Thoracic aorta (tissue), 2 donors: ENCODE results near the gene SDK1. TPM values are rescaled to one million over a fixed set of nuclear protein-coding genes. Genes with fewer than 3 reads are reported as not detected.
"Not testable (repeated sequence)": the region's sequence is repeated elsewhere in the genome, so short reads cannot be mapped to it uniquely, and the experiment has no call there.

ENCODE experiments used
- ATAC-seq: fragments of 150-250 bp; one replicate; pipeline ENCODE4 v1.8.0; 2017; ENCODE audit warnings: low read depth; ENCODE audit not compliant: insufficient number of reproducible peaks, low FRiP score
- DNase-seq: peaks from one replicate; pipeline ENCODE4 v3.0.0-alpha.2; 2020; ENCODE audit warnings: low spot score
- H3K27ac ChIP-seq, 2 donors: fragments of 200-600 bp; sonication (generic); 1 replicate in 1 of 2; 2 replicates in 1 of 2; pipeline ENCODE4 v1.5.1; 2016; ENCODE audit warnings: mild to moderate bottlenecking in 2 of 2, moderate library complexity in 2 of 2
- H3K27me3 ChIP-seq: fragments of 200-600 bp; sonication (generic); replicated peaks from 2 replicates; pipeline ENCODE4 v1.6.0; 2016; ENCODE audit warnings: mild to moderate bottlenecking; ENCODE audit not compliant: insufficient read depth
- H3K36me3 ChIP-seq: fragments of 200-600 bp; sonication (generic); one replicate; pipeline ENCODE4 v1.5.1; 2016
- H3K4me1 ChIP-seq, 2 donors: fragments of 200-600 bp; sonication (generic); 1 replicate in 1 of 2; 2 replicates in 1 of 2; pipeline versions ENCODE4 v1.5.1 to v1.6.0; 2016; ENCODE audit warnings: low read depth in 2 of 2, mild to moderate bottlenecking in 1 of 2; ENCODE audit not compliant: control insufficient read depth in 1 of 2
- H3K4me3 ChIP-seq: fragments of 200-600 bp; sonication (generic); 2 replicates; pipeline ENCODE4 v1.5.1; 2016; ENCODE audit warnings: mild to moderate bottlenecking
- H3K9me3 ChIP-seq: fragments of 200-600 bp; sonication (generic); 2 replicates; pipeline ENCODE4 v1.5.1; 2016
- total RNA-seq, 2 donors: library from RNA; depleted of rRNA; stranded (reverse); fragments of >200 nt; gene quantifications; one replicate each; pipeline versions ENCODE4 v1.1.0 to v1.2.3, GENCODE V29; 2016
- TF ChIP-seq, protein P1 (sequence below): fragments of 200-600 bp; sonication (generic); IDR thresholded peaks from one replicate; pipeline ENCODE4 v1.5.1; 2019; ENCODE audit warnings: antibody characterized with exemption

SDK1 gene
- total RNA-seq, 2 donors from 2014 or later, result 27.5 to 29.2 TPM

GRCh38 chr7:3959364-3959763, 658.3 kb downstream of the SDK1 start:
- H3K27ac ChIP-seq, result no peak overlapping the region
- no peaks in the 10 kb centered on the region for H3K4me1 ChIP-seq
- TF ChIP-seq, protein P1, sequence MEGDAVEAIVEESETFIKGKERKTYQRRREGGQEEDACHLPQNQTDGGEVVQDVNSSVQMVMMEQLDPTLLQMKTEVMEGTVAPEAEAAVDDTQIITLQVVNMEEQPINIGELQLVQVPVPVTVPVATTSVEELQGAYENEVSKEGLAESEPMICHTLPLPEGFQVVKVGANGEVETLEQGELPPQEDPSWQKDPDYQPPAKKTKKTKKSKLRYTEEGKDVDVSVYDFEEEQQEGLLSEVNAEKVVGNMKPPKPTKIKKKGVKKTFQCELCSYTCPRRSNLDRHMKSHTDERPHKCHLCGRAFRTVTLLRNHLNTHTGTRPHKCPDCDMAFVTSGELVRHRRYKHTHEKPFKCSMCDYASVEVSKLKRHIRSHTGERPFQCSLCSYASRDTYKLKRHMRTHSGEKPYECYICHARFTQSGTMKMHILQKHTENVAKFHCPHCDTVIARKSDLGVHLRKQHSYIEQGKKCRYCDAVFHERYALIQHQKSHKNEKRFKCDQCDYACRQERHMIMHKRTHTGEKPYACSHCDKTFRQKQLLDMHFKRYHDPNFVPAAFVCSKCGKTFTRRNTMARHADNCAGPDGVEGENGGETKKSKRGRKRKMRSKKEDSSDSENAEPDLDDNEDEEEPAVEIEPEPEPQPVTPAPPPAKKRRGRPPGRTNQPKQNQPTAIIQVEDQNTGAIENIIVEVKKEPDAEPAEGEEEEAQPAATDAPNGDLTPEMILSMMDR, result no peak
- H3K27me3 ChIP-seq, result no peaks in the 10 kb centered on the region
- no peak for DNase-seq
- no peak overlapping the region for H3K4me3 ChIP-seq
- H3K9me3 ChIP-seq, result no peaks in the 10 kb centered on the region
- ATAC-seq, result no peak
- H3K36me3 ChIP-seq, result peaks cover 6% of the 10 kb centered on the region

GRCh38 chr7:3960050-3960763, 659.2 kb downstream of the SDK1 start:
- ATAC-seq, result no peak
- Histone ChIP-seq H3K4me1 (no peaks in the 10 kb centered on the region), H3K36me3 (peaks cover 2% of the 10 kb centered on the region), H3K9me3 (no peaks in the 10 kb centered on the region), H3K27me3 (no peaks in the 10 kb centered on the region), H3K4me3 (no peak overlapping the region), H3K27ac (no peak overlapping the region)
- no peak for DNase-seq
- TF ChIP-seq, protein P1, result no peak

GRCh38 chr7:3960942-3961341, 659.9 kb downstream of the SDK1 start:
- ATAC-seq, result no peak

GRCh38 chr7:3961857-3962503, 660.9 kb downstream of the SDK1 start:
- Histone ChIP-seq H3K27me3 (no peaks in the 10 kb centered on the region), H3K4me3 (no peak overlapping the region), H3K36me3 (peaks cover 2% of the 10 kb centered on the region), H3K9me3 (no peaks in the 10 kb centered on the region), H3K27ac (no peak overlapping the region), H3K4me1 (no peaks in the 10 kb centered on the region)
- TF ChIP-seq, protein P1, result no peak
- DNase-seq, result no peak
- ATAC-seq, result no peak

More at GRCh38 chr7:3960942-3961341, 659.9 kb downstream of the SDK1 start:
- no peak overlapping the region for H3K4me3 ChIP-seq
- no peak overlapping the region for H3K27ac ChIP-seq
- TF ChIP-seq, protein P1, result no peak
- no peaks in the 10 kb centered on the region for H3K27me3 ChIP-seq
- no peak for DNase-seq
- no peaks in the 10 kb centered on the region for H3K36me3 ChIP-seq
- H3K9me3 ChIP-seq, result no peaks in the 10 kb centered on the region
- H3K4me1 ChIP-seq, result no peaks in the 10 kb centered on the region

- not testable (repeated sequence) for ATAC-seq, H3K27me3 ChIP-seq, H3K27ac ChIP-seq, H3K9me3 ChIP-seq, DNase-seq, H3K4me1 ChIP-seq, H3K4me3 ChIP-seq
- H3K36me3 ChIP-seq, result peaks cover 16% of the 10 kb centered on the region
Observed at GRCh38 chr7:3963768-3964167, 662.7 kb downstream of the SDK1 start.
